Activated naive CD4-positive, alpha-beta T cell treated with Interleukin-2 at 50 U/mL for 16 hours (primary cell): ENCODE measurements around the gene CYP2S1.
A peak's percentile ranks its signal among the peaks of the same experiment; 100 is the strongest.
"Not testable (repeated sequence)": the region's sequence is repeated elsewhere in the genome, so short reads cannot be mapped to it uniquely, and the experiment has no call there.

Experiments
- DNase-seq: peaks from one replicate; pipeline ENCODE4 v3.0.0-alpha.2; 2020

The CYP2S1 gene, protein sequence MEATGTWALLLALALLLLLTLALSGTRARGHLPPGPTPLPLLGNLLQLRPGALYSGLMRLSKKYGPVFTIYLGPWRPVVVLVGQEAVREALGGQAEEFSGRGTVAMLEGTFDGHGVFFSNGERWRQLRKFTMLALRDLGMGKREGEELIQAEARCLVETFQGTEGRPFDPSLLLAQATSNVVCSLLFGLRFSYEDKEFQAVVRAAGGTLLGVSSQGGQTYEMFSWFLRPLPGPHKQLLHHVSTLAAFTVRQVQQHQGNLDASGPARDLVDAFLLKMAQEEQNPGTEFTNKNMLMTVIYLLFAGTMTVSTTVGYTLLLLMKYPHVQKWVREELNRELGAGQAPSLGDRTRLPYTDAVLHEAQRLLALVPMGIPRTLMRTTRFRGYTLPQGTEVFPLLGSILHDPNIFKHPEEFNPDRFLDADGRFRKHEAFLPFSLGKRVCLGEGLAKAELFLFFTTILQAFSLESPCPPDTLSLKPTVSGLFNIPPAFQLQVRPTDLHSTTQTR

DNA sequence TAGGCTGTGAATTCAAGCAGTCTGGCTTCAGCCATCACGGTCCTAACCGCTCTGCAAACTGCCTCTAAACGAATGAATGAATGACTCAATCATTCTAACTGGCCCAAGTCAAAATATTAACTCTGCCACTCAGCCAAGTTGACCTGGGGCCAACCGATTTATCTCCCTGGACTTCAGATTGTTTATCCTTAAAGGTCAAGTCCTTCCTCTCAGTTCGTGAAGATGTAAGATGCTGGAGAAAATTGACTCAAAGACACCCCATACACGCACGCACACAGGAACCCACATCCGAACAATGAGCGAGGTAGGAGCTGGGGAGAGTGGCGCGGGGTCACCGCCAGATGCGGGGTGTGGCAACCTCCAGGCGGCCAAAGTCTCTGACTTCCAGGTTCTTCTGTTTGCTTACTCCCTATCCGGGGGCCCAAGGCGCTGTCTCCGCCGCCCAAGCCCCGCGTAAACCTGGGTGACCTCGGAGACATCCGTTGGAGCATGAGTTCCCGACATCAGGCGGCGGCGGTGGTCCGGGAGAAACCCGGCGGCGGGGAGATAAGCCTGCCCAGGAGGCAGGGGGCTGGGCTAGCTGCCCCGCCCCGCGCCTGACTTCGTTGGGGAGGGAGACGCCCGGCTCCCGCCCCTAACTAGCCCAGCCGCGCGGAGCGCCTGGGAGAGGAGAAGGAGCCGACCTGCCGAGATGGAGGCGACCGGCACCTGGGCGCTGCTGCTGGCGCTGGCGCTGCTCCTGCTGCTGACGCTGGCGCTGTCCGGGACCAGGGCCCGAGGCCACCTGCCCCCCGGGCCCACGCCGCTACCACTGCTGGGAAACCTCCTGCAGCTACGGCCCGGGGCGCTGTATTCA lies at the start of gene CYP2S1:
CYP2S1 (plus strand) TSS at position 646 of the 856 bp plus-strand sequence; CDS start at position 692, 46 bp downstream.
- DNase-seq = no peak

DNA sequence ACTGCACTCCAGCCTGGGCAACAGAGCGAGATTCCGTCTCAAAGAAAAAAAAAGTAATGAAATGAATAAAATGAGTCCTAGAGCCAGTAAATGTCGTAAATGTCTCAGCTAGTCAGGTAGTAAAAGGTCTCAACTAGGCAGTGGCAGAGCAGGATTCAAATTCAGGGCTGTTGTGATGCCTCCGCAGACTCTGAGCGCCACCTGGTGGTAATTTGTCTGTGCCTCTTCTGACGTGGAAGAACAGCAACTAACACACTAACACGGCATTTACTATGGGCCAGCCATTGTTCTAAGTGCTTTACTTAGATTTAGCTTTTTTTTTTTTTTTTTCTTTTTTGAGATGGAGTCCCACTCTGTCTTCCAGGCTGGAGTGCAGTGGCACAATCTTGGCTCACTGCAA lies 48.6 kb upstream of the CYP2S1 start:
- peak; percentile 87 for DNase-seq

DNA sequence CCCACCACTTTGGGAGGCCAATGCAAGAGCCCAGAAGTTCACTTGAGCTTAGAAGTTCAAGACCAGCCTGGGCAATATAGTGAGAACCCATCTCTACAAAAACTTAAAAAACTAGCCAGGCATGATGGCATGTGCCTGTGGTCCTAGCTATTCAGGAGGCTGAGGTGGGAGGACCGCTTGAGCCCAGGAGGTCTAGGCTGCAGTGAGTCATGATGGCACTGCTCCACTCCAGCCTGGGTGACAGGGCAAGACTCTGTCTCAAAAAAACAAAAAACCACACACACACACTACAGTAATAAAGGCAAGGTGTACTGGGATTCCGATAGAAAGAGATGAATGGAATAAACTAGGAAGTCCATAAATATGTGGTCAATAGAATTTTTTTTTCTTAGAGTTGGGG lies 43.2 kb upstream of the CYP2S1 start:
- no peak for DNase-seq

DNA sequence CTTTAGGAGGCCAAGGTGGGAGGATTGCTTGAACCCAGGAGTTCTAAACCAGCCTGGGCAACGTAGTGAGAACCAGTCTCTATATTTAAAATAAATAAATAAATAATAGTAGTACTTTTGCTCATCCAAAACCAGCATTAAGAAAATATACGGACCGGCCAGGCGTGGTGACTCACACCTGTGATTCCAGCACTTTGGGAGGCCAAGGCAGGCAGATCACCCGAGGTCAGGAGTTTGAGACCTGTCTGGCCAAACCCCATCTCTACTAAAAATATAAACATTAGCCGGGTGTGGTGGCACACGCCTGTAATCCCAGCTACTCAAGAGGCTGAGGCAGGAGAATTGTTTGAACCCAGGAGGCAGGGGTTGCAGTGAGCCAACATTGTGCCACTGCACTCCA lies 42.0 kb upstream of the CYP2S1 start:
- DNase-seq = not testable (repeated sequence)

DNA sequence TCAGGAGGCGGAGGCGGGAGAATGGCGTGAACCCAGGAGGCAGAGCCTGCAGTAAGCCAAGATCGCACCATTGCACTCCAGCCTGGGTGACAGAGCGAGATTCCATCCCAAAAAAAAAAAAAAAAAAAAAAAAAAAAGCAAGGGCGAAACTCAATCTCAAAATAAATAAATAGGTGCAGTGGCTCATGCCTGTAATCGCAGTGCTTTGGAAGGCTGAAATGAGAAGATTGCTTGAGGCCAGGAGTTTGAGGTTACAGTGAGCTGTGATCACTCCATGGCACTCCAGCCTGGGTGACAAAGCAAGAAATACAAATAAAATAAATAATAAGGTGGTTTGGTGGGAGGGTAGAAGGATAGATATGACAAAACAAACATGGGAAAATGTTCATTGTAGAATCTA lies 39.0 kb upstream of the CYP2S1 start:
- DNase-seq = no peak

DNA sequence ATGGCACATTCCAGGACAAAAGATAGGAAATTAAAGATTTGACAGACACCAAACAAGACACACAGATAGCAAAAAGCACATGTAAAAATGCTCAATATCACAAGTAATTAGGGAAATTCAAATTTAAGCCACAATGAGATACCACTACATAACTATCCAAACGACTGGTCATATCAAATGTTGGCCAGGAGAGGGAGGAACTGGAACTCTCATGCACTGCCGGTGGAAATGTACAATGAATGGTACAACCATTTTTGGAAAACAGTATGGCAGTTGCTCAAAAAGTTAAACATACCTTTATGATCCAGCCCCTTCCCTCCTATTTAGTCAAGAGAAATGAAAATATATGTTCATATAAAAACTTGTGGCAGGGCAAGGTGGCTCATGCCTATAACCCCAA lies 36.8 kb upstream of the CYP2S1 start:
- no peak for DNase-seq

DNA sequence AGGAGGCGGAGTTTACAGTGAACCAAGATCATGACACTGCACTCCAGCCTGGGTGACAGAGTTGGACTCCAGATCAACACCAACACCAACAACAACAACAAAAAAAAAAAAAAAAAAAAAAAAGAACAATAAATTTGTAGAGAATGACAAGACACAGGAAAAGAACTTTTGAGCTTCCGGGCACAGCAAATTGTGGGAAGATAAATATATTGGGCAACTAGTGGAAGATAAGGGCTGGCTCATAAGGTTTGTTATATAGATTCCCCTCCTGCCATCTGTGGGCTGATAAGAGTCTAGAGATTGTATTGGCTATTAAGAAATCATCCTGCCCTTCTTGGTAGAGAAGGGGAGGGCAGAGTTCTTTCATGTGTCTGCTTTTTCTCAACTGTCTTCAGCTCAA lies 33.1 kb upstream of the CYP2S1 start:
- no peak for DNase-seq

DNA sequence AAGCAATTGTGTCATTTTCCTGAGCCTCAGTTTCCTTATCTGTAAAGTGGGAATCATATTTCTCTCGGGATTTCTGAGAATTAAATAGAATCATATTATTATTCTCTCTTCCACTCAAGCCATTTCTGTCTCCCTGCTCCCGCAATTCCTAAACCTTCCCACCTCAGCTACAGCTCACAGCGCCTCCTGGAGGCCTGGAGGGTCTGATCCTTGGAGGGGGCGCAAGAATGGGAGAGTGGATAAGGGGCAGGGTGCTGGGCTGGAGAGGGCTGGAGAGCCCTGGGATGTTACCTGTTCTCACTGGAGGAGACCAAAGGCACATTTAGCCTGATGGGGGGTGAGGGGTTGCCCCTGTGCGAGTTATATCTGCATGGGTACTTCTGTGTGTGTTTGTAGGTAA lies 31.1 kb upstream of the CYP2S1 start:
- DNase-seq = no peak

DNA sequence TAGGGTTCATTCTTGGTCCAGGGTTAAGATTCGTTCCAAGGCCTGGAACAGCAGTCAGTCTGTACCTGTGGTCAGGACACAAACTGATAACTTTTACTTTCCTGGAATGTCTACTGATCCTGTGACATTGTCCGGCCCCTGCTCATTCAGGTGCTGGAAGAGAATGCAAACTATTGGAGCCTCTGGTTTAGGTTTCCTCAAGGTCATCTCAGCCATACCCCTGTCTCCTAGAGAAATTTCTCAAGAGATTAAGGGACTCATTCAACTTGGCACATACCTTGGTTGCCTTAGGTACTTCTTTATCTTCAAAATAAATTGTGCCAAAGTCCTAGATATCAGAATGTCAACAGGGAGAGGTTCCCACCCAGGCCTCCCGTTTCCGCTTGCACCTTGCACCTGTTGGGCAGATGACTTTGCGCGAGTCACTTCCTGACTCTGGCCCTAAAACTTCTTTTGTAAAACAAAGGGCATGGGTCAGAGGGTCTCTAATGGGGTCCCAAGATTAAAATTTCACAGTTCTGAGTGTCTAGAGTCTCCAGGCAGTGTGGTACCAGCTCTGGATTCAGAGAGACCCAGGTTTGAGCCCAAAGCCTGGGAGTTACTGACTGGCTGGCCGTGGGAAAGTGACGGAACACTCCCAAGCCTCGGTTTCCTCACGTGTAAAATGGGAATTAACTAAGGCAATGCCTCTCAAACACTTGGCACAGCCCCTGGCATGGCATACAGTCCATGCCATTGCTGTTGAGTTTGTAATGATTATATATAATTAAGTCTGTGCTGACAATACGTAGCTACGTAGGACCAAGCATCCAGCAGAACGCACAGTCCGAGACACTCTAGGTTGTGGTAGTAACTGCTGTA lies 25.8 kb upstream of the CYP2S1 start:
- DNase-seq = no peak

DNA sequence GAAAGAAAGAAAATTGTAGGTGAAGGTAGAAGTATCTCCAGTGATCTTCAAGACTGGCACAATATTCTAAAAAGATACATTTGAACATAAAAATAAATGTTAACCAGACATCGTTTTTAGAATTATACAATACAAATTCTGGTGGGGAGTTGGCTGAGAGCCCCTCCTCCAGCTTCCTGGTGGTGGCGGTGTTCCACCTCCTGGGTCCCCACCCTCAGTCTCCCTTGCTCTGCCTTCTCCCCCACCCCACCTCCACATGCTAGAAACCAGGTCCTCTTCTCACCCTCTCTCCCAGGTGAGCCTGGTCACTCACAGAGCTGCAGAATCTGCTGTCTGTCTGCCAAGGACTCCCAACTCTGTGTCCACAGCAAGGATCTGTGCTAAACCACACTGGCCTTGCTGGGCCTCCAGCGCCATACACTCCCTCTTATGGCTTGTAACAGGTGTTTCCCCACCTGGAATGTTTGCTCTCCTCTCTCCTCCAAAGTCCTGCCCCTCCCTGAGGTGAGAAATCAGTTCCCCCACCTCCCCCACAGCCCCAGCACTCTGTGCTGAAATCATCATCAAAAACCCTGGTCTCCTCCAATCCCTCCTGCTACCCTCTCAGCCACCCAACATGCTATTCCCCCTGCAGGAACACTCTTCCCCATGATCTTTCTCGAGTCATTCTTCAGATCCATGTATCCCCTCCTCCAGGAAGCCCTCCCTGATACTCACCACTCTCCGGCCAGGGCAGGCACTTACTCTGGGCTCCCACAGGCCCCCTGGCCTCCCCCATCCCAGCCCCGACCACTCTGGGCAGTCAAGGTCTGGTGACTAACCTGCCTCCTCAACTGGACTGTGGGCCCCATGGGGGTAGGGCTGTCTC lies 20.5 kb upstream of the CYP2S1 start:
- DNase-seq = no peak

DNA sequence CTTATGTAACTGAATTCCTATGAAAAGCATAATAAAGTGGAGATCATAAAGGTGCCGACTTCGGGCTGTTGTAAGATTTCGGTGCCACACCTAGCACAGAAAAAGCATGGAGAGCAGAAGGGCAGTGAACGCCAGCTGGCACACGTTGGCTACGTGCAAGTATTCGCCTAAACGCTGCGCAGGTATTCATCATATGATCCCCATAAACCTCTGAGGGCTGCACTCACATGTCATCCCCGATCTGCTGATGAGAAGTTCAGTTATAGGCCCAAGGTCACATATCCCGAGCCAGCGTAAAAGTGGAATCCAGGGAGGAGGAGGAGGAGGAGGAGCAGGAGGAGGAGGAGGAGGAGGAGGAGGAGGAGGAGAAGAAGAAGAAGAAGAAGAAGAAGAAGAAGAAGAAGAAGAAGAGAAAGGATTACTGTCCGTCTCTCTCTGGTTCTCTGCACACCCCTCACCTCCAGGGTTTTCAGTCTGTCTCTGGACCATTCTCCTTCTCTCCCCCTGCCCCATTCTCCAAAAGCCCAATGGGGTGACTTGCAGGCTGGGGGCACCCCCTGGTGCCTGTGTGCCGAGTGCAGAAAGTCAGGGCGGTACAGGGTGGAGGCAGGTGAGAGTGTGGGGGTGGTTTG lies 18.6 kb upstream of the CYP2S1 start:
- DNase-seq = no peak

DNA sequence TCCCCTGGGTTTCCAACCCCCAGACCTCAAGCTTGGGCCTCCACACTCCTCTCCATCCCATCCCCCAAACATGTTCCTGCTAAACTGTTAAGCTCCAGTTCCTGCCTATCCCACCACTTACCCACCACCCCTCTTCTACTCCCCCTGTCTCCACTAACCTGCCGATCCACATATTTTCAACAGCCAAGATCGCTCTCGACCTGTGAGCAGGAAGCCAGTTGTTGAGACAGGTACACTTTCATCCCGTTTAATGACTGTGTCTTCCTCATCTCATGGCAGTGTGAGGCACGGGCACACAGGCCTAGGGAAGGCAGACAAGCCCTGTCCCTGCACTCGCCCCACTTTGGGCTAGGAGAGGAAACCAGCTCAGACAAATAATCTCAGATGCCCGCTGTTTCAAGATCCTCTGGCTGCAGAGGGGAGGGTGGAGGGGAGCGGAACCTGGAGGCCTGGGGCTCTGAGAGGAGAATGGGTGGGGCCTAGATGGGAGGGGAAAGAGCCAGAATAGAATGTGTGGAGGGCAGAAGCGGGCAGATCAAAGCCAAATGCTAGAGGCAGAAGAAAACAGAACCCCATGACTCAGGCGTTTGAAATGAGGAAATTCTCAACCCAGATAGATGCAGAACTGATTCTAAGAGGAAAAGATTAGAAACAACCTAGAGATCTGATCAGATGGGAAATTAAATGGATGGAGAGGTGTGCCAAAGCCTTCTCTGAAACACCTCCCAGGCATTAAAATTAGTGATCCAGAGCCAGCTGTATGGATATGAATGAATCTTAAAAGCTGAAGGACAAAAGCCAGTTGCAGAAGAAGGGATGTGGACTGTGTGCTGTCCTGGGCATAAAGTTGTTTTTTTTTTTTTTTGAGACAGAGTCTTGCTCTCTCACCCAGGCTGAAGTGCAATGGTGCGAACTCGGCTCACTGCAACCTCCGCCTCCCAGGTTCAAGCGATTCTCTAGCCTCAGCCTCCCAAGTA lies 16.9 kb upstream of the CYP2S1 start:
- DNase-seq = peak; percentile 16

DNA sequence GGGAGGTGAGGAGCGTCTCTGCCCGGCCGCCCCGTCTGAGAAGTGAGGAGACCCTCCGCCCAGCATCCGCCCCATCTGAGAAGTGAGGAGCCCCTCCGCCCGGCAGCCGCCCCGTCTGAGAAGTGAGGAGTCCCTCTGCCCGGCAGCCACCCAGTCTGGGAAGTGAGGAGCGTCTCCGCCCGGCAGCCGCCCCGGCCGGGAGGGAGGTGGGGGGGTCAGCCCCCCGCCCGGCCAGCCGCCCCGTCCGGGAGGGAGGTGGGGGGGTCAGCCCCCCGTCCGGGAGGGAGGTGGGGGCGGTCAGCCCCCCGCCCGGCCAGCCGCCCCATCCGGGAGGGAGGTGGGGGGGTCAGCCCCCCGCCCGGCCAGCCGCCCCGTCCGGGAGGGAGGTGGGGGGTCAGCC lies 12.8 kb upstream of the CYP2S1 start:
- not testable (repeated sequence) for DNase-seq

DNA sequence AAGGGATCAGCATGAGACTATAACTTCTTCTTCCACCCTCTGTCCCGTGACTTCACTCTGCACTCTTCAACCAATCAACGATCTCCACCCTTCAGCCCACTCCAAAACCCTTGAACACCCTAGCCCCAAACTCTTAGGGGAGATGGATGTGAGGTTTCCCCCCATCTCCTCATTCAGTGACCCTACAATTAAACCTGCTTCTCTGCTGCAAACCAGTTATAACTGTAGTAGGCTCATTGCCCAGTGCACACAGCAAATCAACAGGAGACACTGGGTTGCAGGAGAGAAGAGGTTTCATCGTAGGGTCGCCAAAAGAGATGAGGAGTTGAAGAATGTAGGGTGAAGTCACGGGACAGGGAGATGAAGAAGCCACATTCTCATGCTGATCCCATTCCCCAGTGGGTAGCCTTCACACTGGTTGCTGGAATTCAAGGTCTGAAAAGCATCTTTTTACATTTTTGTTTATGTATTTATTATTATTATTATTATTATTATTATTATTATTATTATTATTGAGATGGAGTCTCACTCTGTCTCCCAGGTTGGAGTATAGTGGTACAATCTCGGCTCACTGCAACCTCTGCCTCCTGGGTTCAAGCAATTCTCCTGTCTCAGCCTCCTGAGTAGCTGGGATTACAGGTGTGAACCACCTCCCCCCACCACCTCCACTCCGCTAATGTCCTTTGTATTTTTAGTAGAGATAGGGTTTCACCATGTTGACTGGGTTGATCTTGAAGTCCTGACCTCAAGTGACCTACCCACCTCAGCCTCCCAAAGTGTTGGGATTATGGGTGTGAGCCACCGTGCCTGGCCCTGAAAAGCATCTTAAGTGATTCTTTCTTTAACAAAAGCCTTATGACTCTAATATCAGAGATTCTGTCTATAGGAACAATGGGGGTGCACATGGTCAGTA lies 5.8 kb upstream of the CYP2S1 start:
- DNase-seq = no peak

DNA sequence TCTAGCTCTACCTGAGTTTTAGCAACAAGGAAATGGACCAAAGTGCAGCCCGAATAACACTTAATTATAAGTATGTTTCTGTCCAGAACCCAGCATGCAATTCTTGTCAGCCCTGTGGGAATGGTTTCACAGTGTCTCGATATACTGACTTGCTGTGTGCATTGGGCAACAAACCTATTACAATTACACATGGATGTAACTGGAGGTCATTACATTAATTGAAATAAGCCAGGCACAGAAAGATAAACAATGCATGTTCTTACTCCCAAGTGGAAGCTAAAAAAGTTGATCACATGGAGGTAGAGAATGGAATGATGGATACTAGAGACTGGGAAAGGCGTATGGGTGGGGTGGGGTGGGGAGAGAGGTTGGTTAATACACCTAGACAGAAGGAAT lies 5.1 kb upstream of the CYP2S1 start:
- DNase-seq = no peak

DNA sequence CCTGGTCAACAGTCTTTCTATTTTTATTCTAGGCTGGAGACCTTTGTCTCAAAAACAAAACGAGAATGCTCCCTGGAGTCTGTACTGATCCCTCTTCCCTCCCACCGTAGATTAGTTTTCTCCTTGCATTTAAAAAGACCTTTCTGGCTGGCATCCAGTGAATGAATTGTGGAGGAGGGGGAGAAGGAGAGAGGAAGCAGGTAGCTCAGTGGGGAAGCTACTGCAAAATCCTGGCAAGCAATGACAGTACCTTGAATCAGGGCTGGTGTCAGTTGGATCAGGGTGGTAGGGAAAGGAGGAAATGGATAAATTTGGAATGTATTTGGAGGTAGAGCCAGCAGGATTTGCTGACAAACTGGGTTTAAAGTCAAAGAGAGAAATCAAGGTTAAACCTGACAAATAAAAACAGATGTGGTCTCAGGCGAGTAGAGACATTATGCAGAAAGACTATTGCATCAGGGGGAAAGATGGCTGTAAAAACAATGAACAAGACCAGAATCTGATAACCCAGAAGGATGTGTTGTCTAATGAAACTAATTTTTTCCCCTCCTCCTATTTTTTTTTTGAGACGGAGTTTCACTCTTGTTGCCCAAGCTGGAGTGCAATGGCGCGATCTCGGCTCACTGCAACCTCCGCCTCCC lies 3.5 kb upstream of the CYP2S1 start:
- DNase-seq = no peak

DNA sequence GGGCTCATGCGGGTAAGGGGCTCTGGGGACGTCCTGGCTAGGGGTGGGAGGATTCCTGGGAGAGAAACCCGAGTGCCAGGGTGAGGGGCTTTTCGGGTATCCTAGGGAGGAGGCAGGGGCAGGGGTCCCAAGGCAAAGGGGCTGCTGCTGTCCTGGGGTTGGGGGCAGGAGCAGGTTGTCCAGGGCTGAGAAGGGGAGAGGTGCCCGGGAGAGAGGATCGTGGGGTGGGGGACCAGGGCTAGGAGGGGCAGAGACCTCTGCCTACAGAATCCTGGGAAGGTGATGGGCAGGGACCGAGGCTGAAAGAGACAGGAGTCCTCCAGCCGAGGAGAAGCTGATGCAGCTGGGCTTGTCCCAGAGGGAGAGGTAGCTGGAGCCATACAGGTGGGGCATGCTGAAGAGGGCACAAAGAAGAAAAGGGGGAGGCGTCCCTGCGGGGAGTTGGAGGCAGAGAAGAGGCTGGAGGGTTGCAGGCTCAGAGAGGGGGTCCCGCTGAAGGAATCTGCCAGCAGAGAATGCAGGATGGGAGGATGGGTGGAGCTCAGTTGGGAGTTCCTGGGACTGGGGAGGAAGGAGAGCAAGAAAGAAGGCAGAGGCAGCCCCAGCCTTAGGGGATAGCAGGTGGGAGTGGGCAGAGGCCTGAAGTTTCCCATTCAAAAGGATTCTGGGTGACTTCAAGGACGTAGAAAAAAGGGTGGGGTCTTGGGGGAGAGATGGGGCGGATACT lies 574 bp downstream of the CYP2S1 start:
- no peak for DNase-seq

DNA sequence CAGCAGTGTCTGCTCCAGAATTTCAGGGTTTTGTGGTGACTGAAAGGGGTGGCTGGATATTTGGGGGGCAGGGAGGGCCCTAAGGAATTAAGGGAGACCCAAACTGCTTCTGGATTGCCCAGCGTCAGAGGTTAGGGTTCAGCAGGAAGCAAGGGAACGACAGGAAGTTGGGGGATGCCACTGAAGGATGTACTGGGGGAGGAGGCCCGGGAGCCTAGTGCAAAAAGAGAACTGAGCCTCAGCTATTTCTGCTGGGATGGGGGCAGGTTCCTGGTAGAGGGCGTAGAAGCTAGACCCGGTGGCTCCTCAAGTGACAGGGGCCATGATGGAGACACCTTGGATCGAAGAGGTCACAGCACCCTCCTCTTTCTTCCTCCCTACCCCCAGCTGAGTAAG lies 1.1 kb downstream of the CYP2S1 start:
- no peak for DNase-seq
